Liver (tissue), 9 donors: ENCODE data around the gene HTR3C. TPM values are rescaled to one million over a fixed set of nuclear protein-coding genes. Genes with fewer than 3 reads are reported as not detected.

ENCODE experiments used
- DNase-seq: peaks from one replicate; pipeline ENCODE4 v3.0.0-alpha.2; 2017; ENCODE audit warnings: low spot score
- H3K27ac ChIP-seq, 2 donors: one replicate each; pipeline ENCODE4 v1.7.0; 2013; ENCODE audit warnings: inconsistent platforms in 2 of 2, low read length in 2 of 2, control low read depth in 1 of 2, low read depth in 1 of 2, mild to moderate bottlenecking in 1 of 2
- H3K27me3 ChIP-seq, 4 donors: one replicate each; pipeline versions ENCODE4 v1.6.1 to v1.7.0; 2013; ENCODE audit warnings: low read length in 3 of 4, inconsistent platforms in 1 of 4, mild to moderate bottlenecking in 1 of 4, moderate library complexity in 1 of 4; ENCODE audit not compliant: control insufficient read depth in 4 of 4, insufficient read depth in 4 of 4
- H3K36me3 ChIP-seq, 4 donors: one replicate each; pipeline versions ENCODE4 v1.6.1 to v1.7.0; 2013; ENCODE audit warnings: low read length in 3 of 4, mild to moderate bottlenecking in 3 of 4, low read depth in 1 of 4, moderate library complexity in 1 of 4; ENCODE audit not compliant: control insufficient read depth in 4 of 4, insufficient read depth in 3 of 4
- H3K4me1 ChIP-seq, 4 donors: one replicate each; pipeline versions ENCODE4 v1.6.1 to v1.7.0; 2013; ENCODE audit warnings: low read length in 3 of 4, mild to moderate bottlenecking in 3 of 4, moderate library complexity in 1 of 4; ENCODE audit not compliant: control insufficient read depth in 4 of 4, insufficient read depth in 4 of 4
- H3K4me3 ChIP-seq, 3 donors: one replicate each; pipeline versions ENCODE4 v1.6.1 to v1.7.0; 2013; ENCODE audit warnings: low read length in 3 of 3, control low read depth in 1 of 3, low read depth in 1 of 3, mild to moderate bottlenecking in 1 of 3
- H3K9ac ChIP-seq, 2 donors: one replicate each; pipeline ENCODE4 v1.7.0; 2013; ENCODE audit warnings: low read length in 2 of 2, mild to moderate bottlenecking in 2 of 2, moderate library complexity in 2 of 2, control low read depth in 1 of 2, low read depth in 1 of 2
- H3K9me3 ChIP-seq, 4 donors: one replicate each; pipeline versions ENCODE4 v1.6.1 to v1.7.0; 2013; ENCODE audit warnings: low read length in 3 of 4; ENCODE audit not compliant: control insufficient read depth in 4 of 4
- CTCF ChIP-seq: fragments of 150-350 bp; IDR thresholded peaks from 2 replicates; pipeline ENCODE4 v1.5.1; 2017; ENCODE audit warnings: improper control_type of control experiment, low read depth, low read length; ENCODE audit not compliant: missing input control
- EGR1 ChIP-seq, 2 donors: IDR thresholded peaks; 2 replicates each; pipeline ENCODE4 v1.6.1; 2016 to 2018; ENCODE audit warnings: antibody characterized with exemption in 2 of 2, low read depth in 2 of 2
- FOXA1 ChIP-seq: IDR thresholded peaks from 2 replicates; pipeline ENCODE4 v1.6.1; 2016; ENCODE audit warnings: antibody characterized with exemption
- FOXA2 ChIP-seq: IDR thresholded peaks from 2 replicates; pipeline ENCODE4 v1.6.1; 2016; ENCODE audit warnings: antibody characterized with exemption
- GABPA ChIP-seq, 2 donors: IDR thresholded peaks in 1 of 2; conservative IDR thresholded peaks in 1 of 2; 2 replicates each; pipeline ENCODE4 v1.6.1; 2016; ENCODE audit warnings: antibody characterized with exemption in 2 of 2, mild to moderate bottlenecking in 1 of 2, moderate library complexity in 1 of 2
- HNF4A ChIP-seq, 2 donors: conservative IDR thresholded peaks; 2 replicates each; pipeline ENCODE4 v1.6.1; 2016; ENCODE audit warnings: antibody characterized with exemption in 2 of 2, mild to moderate bottlenecking in 2 of 2
- HNF4G ChIP-seq: IDR thresholded peaks from 2 replicates; pipeline ENCODE4 v1.6.1; 2016; ENCODE audit warnings: antibody characterized with exemption
- JUND ChIP-seq, 2 donors: IDR thresholded peaks; 2 replicates each; pipeline ENCODE4 v1.6.1; 2016; ENCODE audit warnings: antibody characterized with exemption in 2 of 2
- MAX ChIP-seq: IDR thresholded peaks from 2 replicates; pipeline ENCODE4 v1.6.1; 2016; ENCODE audit warnings: antibody characterized with exemption
- NR2F2 ChIP-seq: IDR thresholded peaks from 2 replicates; pipeline ENCODE4 v1.6.1; 2016; ENCODE audit warnings: antibody characterized with exemption
- RAD21 ChIP-seq, 2 donors: IDR thresholded peaks; 2 replicates each; pipeline ENCODE4 v1.6.1; 2016; ENCODE audit warnings: antibody characterized with exemption in 2 of 2, mild to moderate bottlenecking in 2 of 2
- REST ChIP-seq: IDR thresholded peaks from 2 replicates; pipeline ENCODE4 v1.6.1; 2016; ENCODE audit warnings: antibody characterized with exemption, mild to moderate bottlenecking
- RXRA ChIP-seq, 2 donors: IDR thresholded peaks; 2 replicates each; pipeline ENCODE4 v1.6.1; 2017 to 2018; ENCODE audit warnings: antibody characterized with exemption in 2 of 2, mild to moderate bottlenecking in 1 of 2
- SP1 ChIP-seq: IDR thresholded peaks from 2 replicates; pipeline ENCODE4 v1.6.1; 2018; ENCODE audit warnings: antibody characterized with exemption, mild to moderate bottlenecking
- YY1 ChIP-seq: IDR thresholded peaks from 2 replicates; pipeline ENCODE4 v1.6.1; 2016; ENCODE audit warnings: antibody characterized with exemption, mild to moderate bottlenecking
- ZBTB33 ChIP-seq: IDR thresholded peaks from 2 replicates; pipeline ENCODE4 v1.6.1; 2016; ENCODE audit warnings: antibody characterized with exemption
- WGBS: extraction: QIAGEN DNeasy Blood & Tissue Kit; methylation state at CpG from one replicate; pipeline ENCODE4 v1.1.7; 2013; 5-methylcytosine and 5-hydroxymethylcytosine counted together
- polyA plus RNA-seq, 2 donors: library from polyadenylated mRNA; stranded (reverse) in 1 of 2; unstranded in 1 of 2; fragments of 200-250 nt in 1 of 2; fragments of >200 nt in 1 of 2; fragmentation: Nextera tagmentation in 1 of 2; extraction: Ambion mirVana in 1 of 2; gene quantifications; one replicate each; pipeline versions ENCODE4 v1.2.1 to v1.2.3, GENCODE V29; 2013 to 2015
- total RNA-seq, 2 donors: library from RNA; depleted of rRNA; stranded (reverse); fragments of >200 nt; gene quantifications; one replicate each; pipeline ENCODE4 v1.2.3, GENCODE V29; 2014
- donor health status: healthy.
- donor health status: healthy.
- donor health status: healthy.
- donor health status: healthy.
- donor health status: healthy.

HTR3C gene
- total and polyA plus RNA-seq, 4 donors, result not detected

GRCh38 chr3:184059424-184059823 lies 6.6 kb downstream of the HTR3C start (continued):
- TF ChIP-seq RAD21 (IDR thresholded peaks at IDR 0.05), result no peak
- no peak for TF ChIP-seq JUND (IDR thresholded peaks at IDR 0.05)

GRCh38 chr3:184062637-184063036 lies 9.8 kb downstream of the HTR3C start:
- no peaks in the 10 kb centered on the region for H3K4me1 ChIP-seq
- no peak overlapping the region for H3K27ac ChIP-seq
- no peaks in the 10 kb centered on the region for H3K36me3 ChIP-seq
- H3K27me3 ChIP-seq, result no peaks in the 10 kb centered on the region
- no peak overlapping the region for H3K4me3 ChIP-seq
- H3K9ac ChIP-seq, result no peak overlapping the region
- no peaks in the 10 kb centered on the region for H3K9me3 ChIP-seq
- no peak for DNase-seq
- TF ChIP-seq JUND (IDR thresholded peaks at IDR 0.05) (no peak), HNF4G (no peak), REST (no peak), GABPA (IDR thresholded peaks at IDR 0.05 in 1 of 2, conservative IDR thresholded peaks at IDR 0.05 in 1 of 2) (no peak), FOXA2 (no peak), RXRA (IDR thresholded peaks at IDR 0.05) (no peak), NR2F2 (no peak), RAD21 (IDR thresholded peaks at IDR 0.05) (no peak), CTCF (no peak), HNF4A (conservative IDR thresholded peaks at IDR 0.05) (no peak), MAX (no peak)

- H3K36me3 ChIP-seq, result no peaks in the 10 kb centered on the region
- H3K9me3 ChIP-seq, result no peaks in the 10 kb centered on the region
- no peak for DNase-seq
- no peak overlapping the region for H3K9ac ChIP-seq
- TF ChIP-seq HNF4A (conservative IDR thresholded peaks at IDR 0.05) (no peak), YY1 (no peak), SP1 (no peak), CTCF (no peak), FOXA2 (no peak), HNF4G (no peak), GABPA (IDR thresholded peaks at IDR 0.05 in 1 of 2, conservative IDR thresholded peaks at IDR 0.05 in 1 of 2) (no peak), RXRA (IDR thresholded peaks at IDR 0.05) (no peak), REST (no peak), NR2F2 (no peak), FOXA1 (no peak), RAD21 (IDR thresholded peaks at IDR 0.05) (no peak), ZBTB33 (no peak), MAX (no peak), EGR1 (IDR thresholded peaks at IDR 0.05; ENCODE audit: low read depth in 2 of 2) (no peak), JUND (IDR thresholded peaks at IDR 0.05) (no peak)
- no peaks in the 10 kb centered on the region for H3K4me1 ChIP-seq
- H3K27ac ChIP-seq, result no peak overlapping the region
- no peaks in the 10 kb centered on the region for H3K27me3 ChIP-seq
- no peak overlapping the region for H3K4me3 ChIP-seq
- WGBS, result 92% methylated on average over 2 of the region's 2 CpGs
Observed at GRCh38 chr3:184066211-184066610, 13.4 kb downstream of the HTR3C start.
